ENCODE data around the gene EXD1.

DNA sequence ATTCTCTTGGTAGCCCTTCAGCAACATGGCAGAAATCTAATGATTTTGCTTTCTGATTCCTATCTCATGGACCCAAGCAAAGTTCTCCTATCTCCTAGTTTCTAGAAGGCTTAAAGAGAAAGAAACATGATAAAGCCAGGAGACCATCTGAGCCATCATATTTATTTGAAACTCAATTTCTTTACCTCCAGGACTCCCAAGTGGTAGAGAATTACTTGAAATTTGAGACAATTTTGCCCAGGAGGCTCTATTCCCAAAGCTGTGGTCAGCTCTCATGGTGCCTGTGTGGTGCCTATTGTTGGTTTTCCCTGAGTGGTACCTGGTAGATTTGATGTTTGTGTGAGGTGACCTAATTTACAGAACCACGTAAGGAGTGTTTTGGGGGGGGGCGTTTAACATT, 39.3 kb upstream of the EXD1 start:
- no peak for TF ChIP-seq ZFP30 (CRISPR knock-in tag; IDR thresholded peaks at IDR 0.05)
- TF ChIP-seq, protein P1, sequence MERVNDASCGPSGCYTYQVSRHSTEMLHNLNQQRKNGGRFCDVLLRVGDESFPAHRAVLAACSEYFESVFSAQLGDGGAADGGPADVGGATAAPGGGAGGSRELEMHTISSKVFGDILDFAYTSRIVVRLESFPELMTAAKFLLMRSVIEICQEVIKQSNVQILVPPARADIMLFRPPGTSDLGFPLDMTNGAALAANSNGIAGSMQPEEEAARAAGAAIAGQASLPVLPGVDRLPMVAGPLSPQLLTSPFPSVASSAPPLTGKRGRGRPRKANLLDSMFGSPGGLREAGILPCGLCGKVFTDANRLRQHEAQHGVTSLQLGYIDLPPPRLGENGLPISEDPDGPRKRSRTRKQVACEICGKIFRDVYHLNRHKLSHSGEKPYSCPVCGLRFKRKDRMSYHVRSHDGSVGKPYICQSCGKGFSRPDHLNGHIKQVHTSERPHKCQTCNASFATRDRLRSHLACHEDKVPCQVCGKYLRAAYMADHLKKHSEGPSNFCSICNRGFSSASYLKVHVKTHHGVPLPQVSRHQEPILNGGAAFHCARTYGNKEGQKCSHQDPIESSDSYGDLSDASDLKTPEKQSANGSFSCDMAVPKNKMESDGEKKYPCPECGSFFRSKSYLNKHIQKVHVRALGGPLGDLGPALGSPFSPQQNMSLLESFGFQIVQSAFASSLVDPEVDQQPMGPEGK (CRISPR knock-in tag; IDR thresholded peaks at IDR 0.05; ENCODE audit: borderline replicate concordance): no peak
- no peak for TF ChIP-seq OSR1 (CRISPR knock-in tag; IDR thresholded peaks at IDR 0.05)
- TF ChIP-seq, protein P2, sequence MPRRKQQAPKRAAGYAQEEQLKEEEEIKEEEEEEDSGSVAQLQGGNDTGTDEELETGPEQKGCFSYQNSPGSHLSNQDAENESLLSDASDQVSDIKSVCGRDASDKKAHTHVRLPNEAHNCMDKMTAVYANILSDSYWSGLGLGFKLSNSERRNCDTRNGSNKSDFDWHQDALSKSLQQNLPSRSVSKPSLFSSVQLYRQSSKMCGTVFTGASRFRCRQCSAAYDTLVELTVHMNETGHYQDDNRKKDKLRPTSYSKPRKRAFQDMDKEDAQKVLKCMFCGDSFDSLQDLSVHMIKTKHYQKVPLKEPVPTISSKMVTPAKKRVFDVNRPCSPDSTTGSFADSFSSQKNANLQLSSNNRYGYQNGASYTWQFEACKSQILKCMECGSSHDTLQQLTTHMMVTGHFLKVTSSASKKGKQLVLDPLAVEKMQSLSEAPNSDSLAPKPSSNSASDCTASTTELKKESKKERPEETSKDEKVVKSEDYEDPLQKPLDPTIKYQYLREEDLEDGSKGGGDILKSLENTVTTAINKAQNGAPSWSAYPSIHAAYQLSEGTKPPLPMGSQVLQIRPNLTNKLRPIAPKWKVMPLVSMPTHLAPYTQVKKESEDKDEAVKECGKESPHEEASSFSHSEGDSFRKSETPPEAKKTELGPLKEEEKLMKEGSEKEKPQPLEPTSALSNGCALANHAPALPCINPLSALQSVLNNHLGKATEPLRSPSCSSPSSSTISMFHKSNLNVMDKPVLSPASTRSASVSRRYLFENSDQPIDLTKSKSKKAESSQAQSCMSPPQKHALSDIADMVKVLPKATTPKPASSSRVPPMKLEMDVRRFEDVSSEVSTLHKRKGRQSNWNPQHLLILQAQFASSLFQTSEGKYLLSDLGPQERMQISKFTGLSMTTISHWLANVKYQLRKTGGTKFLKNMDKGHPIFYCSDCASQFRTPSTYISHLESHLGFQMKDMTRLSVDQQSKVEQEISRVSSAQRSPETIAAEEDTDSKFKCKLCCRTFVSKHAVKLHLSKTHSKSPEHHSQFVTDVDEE (CRISPR knock-in tag; IDR thresholded peaks at IDR 0.05): no peak
- no peak for TF ChIP-seq SNAI2 (CRISPR knock-in tag; IDR thresholded peaks at IDR 0.05)
- no peak for TF ChIP-seq RARB (CRISPR knock-in tag; IDR thresholded peaks at IDR 0.05)
- no peak for TF ChIP-seq PPARA (CRISPR knock-in tag; IDR thresholded peaks at IDR 0.05; ENCODE audit: borderline replicate concordance)
- TF ChIP-seq ARNTL (CRISPR knock-in tag; IDR thresholded peaks at IDR 0.05; ENCODE audit: borderline replicate concordance, low read depth): no peak
- no peak for TF ChIP-seq ISL1 (CRISPR knock-in tag; IDR thresholded peaks at IDR 0.05)
- TF ChIP-seq, protein P3, sequence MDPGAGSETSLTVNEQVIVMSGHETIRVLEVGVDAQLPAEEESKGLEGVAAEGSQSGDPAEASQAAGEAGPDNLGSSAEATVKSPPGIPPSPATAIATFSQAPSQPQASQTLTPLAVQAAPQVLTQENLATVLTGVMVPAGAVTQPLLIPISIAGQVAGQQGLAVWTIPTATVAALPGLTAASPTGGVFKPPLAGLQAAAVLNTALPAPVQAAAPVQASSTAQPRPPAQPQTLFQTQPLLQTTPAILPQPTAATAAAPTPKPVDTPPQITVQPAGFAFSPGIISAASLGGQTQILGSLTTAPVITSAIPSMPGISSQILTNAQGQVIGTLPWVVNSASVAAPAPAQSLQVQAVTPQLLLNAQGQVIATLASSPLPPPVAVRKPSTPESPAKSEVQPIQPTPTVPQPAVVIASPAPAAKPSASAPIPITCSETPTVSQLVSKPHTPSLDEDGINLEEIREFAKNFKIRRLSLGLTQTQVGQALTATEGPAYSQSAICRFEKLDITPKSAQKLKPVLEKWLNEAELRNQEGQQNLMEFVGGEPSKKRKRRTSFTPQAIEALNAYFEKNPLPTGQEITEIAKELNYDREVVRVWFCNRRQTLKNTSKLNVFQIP (CRISPR knock-in tag; IDR thresholded peaks at IDR 0.05; ENCODE audit: borderline replicate concordance, low read depth): no peak
- no peak for TF ChIP-seq ZNF8 (CRISPR knock-in tag; IDR thresholded peaks at IDR 0.05)
- no peak for TF ChIP-seq TOX (CRISPR knock-in tag; IDR thresholded peaks at IDR 0.05; ENCODE audit: borderline replicate concordance)
